Measurements from ENCODE around the gene TTYH1. TPM values are rescaled to one million over a fixed set of nuclear protein-coding genes. Genes with fewer than 3 reads are reported as not detected.
A peak's percentile ranks its signal among the peaks of the same experiment; 100 is the strongest.

TTYH1 gene
- total RNA-seq, 2 experiments from 2014 or later, result not detected

DNA sequence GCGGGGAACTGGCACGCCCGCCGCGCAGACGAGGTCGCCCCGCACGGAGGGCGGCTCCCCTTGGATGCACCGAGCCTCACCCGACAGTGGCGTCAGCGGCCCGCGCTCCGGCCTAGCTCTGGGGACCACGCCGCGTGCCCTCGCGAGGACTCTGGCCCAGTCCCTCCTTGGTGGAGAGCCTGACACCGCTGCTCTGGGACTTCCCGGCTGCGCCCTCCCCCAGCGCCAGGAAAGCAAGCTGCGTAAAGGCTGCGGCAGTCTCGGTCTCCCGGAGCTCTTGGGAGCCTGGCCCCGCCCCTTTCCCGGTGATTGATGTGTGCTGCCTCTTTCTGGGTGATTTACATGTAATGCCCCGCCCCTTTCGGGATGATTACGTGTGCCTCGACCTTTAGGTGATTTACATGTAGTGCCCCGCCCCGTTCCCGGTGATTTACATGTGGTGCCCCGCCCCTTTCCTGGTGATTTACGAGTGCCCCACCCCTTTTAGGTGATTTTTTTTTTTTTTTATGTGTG is 48.3 kb downstream of the TTYH1 start, which contains the start of gene LENG9:
Gene LENG9 (minus strand): TSS at position 248 of the 513 bp plus-strand sequence. CDS start 252 bp downstream, outside the sequence.
- Mint-ChIP-seq H3K9me3 (peaks cover 2% of the 10 kb centered on the region), H3K4me3 (peak within 1 kb of the TSS; percentile 86), H3K36me3 (ENCODE audit: low read depth) (peaks cover 40% of the 10 kb centered on the region), H3K27me3 (peaks cover 10% of the 10 kb centered on the region), H3K4me1 (ENCODE audit: low read depth) (peaks cover 36% of the 10 kb centered on the region), H3K27ac (peak within 1 kb of the TSS; percentile 84)
- ChIA-PET CTCF (interaction anchor here (1.0 kb wide), 1 partner anchor 13 kb away, joined by 3 read pairs; no protein-coding TSS in a partner anchor), POLR2A (interaction anchor here (0.6 to 3.5 kb wide), 6 partner anchors 10 to 1161 kb away, joined by 3 to 72 read pairs (median 4); partner anchors contain the start of genes CDC42EP5, CNOT3, LENG8 and ZNF784)
- peak within 1 kb of the TSS; percentile 69 for H3K27ac ChIP-seq (ENCODE audit: low read depth in 1 of 2, low read length in 2 of 2)
- TF ChIP-seq, protein P1, sequence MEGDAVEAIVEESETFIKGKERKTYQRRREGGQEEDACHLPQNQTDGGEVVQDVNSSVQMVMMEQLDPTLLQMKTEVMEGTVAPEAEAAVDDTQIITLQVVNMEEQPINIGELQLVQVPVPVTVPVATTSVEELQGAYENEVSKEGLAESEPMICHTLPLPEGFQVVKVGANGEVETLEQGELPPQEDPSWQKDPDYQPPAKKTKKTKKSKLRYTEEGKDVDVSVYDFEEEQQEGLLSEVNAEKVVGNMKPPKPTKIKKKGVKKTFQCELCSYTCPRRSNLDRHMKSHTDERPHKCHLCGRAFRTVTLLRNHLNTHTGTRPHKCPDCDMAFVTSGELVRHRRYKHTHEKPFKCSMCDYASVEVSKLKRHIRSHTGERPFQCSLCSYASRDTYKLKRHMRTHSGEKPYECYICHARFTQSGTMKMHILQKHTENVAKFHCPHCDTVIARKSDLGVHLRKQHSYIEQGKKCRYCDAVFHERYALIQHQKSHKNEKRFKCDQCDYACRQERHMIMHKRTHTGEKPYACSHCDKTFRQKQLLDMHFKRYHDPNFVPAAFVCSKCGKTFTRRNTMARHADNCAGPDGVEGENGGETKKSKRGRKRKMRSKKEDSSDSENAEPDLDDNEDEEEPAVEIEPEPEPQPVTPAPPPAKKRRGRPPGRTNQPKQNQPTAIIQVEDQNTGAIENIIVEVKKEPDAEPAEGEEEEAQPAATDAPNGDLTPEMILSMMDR (IDR thresholded peaks at IDR 0.05), result no peak
- peaks cover 49% of the 10 kb centered on the region for H3K4me1 ChIP-seq (ENCODE audit: insufficient read depth, low read length)
- ATAC-seq (ENCODE audit: poor library complexity) (peak; percentile 71), DNase-seq (peak; percentile 77 to 99 (median 88))
- H3K4me3 ChIP-seq (ENCODE audit: low read length), result peak within 1 kb of the TSS; percentile 82
- H3K36me3 ChIP-seq (ENCODE audit: insufficient read depth, low read length), result peaks cover 35% of the 10 kb centered on the region
- intact Hi-C loops (cut with DNase I, micrococcal nuclease), result loop anchor here (1.0 to 10.0 kb wide), 5 partner anchors 14 to 1014 kb away; partner anchors contain the start of genes LENG8 (in 2 of the 2), MYADM (in 2 of the 2), RPS9 (in 1 of the 2) and ZNF628 (in 1 of the 2)
- H3K27me3 ChIP-seq (ENCODE audit: control insufficient read depth in 1 of 2, insufficient read depth in 2 of 2, low read length in 2 of 2), result no peaks in the 10 kb centered on the region
- peaks cover 0 to 12% of the 10 kb centered on the region in 2 experiments for H3K9me3 ChIP-seq (ENCODE audit: control insufficient read depth in 1 of 2, insufficient read depth in 1 of 2, low read length in 2 of 2)

GRCh38 chr19:54464044-54464629 is 48.9 kb downstream of the TTYH1 start:
- Histone ChIP-seq H3K36me3 (ENCODE audit: insufficient read depth, low read length) (peaks cover 29% of the 10 kb centered on the region), H3K4me3 (ENCODE audit: low read length) (peak overlapping the region; percentile 82), H3K27me3 (ENCODE audit: control insufficient read depth in 1 of 2, insufficient read depth in 2 of 2, low read length in 2 of 2) (peaks cover 0 to 5% of the 10 kb centered on the region in 2 experiments), H3K4me1 (ENCODE audit: insufficient read depth, low read length) (peaks cover 44% of the 10 kb centered on the region), H3K27ac (ENCODE audit: low read depth in 1 of 2, low read length in 2 of 2) (peak overlapping the region; percentile 69), H3K9me3 (ENCODE audit: control insufficient read depth in 1 of 2, insufficient read depth in 1 of 2, low read length in 2 of 2) (peaks cover 0 to 12% of the 10 kb centered on the region in 2 experiments)
- ATAC-seq (ENCODE audit: poor library complexity) (peak; percentile 64), DNase-seq (peak in 13 of 14 experiments; percentile 55 to 95 (median 72))
- Mint-ChIP-seq H3K27me3 (peaks cover 15% of the 10 kb centered on the region), H3K27ac (peak overlapping the region; percentile 84), H3K9me3 (peaks cover 2% of the 10 kb centered on the region), H3K36me3 (ENCODE audit: low read depth) (peaks cover 34% of the 10 kb centered on the region), H3K4me1 (ENCODE audit: low read depth) (peaks cover 30% of the 10 kb centered on the region), H3K4me3 (peak overlapping the region; percentile 86)
- ChIA-PET CTCF (interaction anchor here (1.0 kb wide), 1 partner anchor 13 kb away, joined by 3 read pairs; no protein-coding TSS in a partner anchor), POLR2A (interaction anchor here (0.6 to 3.5 kb wide), 6 partner anchors 9 to 1160 kb away, joined by 3 to 72 read pairs (median 3); partner anchors contain the start of genes CDC42EP5, CNOT3, LENG8 and ZNF784)
- TF ChIP-seq, protein P1 (IDR thresholded peaks at IDR 0.05), result no peak
- intact Hi-C loops (cut with DNase I, micrococcal nuclease), result loop anchor here (5.0 to 10.0 kb wide), 4 partner anchors 259 to 1013 kb away; partner anchors contain the start of genes MYADM (in 2 of the 2), RPS9 (in 1 of the 2) and ZNF628 (in 1 of the 2)

DNA sequence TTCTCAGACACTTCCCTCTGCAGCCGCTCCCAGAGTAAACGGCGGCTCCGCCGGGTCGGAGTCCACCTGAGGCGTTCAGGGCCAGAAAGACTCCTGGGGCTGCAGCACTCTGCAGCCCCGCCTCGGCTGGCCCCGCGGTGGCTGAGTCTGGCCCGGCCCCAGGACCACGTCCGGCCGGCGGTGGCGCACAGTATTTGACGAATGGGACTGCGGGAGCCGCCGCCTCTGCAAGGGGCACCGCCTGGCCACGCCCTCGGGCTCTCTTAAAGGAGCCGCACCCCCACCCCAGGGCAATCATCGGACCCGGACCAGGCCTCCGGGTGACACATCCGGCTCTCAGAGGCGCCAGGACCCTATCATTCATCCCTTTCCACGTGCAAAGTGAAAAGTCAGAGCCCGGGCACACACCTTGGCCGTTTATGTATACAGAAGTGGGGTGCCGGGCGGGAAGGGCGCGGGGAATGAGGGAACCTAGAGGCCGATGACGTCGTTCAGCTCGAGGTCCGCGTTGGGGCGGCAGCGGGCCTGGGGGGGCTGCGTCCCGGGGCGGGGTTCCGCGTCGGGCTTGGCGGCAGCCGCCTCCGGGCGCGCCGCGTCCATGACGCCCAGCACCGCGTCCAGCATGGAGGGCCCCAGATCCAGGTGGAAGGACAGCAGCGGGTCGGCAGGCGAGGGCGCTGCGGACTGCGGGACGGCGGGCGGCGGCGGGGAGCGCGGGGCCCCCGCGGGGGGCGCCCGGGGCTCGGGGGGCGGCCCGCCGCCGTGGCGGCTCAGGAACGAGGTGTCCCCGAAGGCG is 49.6 kb downstream of the TTYH1 start:
- H3K4me3 Mint-ChIP-seq, result peak overlapping the region; percentile 86
- Histone ChIP-seq H3K27ac (ENCODE audit: low read depth in 1 of 2, low read length in 2 of 2) (peak overlapping the region in 1 of 2 donors; percentile 69), H3K9me3 (ENCODE audit: control insufficient read depth in 1 of 2, insufficient read depth in 1 of 2, low read length in 2 of 2) (peaks cover 0 to 12% of the 10 kb centered on the region in 2 experiments), H3K27me3 (ENCODE audit: control insufficient read depth in 1 of 2, insufficient read depth in 2 of 2, low read length in 2 of 2) (peaks cover 4 to 12% of the 10 kb centered on the region in 2 experiments), H3K4me1 (ENCODE audit: insufficient read depth, low read length) (peaks cover 38% of the 10 kb centered on the region), H3K36me3 (ENCODE audit: insufficient read depth, low read length) (peaks cover 23% of the 10 kb centered on the region), H3K4me3 (ENCODE audit: low read length) (peak overlapping the region; percentile 82)
- CTCF ChIA-PET, result no interaction called here
- TF ChIP-seq, protein P1 (IDR thresholded peaks at IDR 0.05), result no peak
- intact Hi-C loops (cut with DNase I, micrococcal nuclease), result loop anchor here (5.0 to 10.0 kb wide), 4 partner anchors 260 to 1012 kb away; partner anchors contain the start of genes MYADM (in 2 of the 2), RPS9 (in 1 of the 2) and ZNF628 (in 1 of the 2)
- ATAC-seq (ENCODE audit: poor library complexity), result no peak
- peak overlapping the region; percentile 84 for H3K27ac Mint-ChIP-seq
- H3K4me1 Mint-ChIP-seq (ENCODE audit: low read depth), result peaks cover 25% of the 10 kb centered on the region
- DNase-seq, result peak in 13 of 14 experiments; percentile 33 to 83 (median 57)
- H3K27me3 Mint-ChIP-seq, result peaks cover 22% of the 10 kb centered on the region
- H3K9me3 Mint-ChIP-seq, result peaks cover 2% of the 10 kb centered on the region
- POLR2A ChIA-PET, result interaction anchor here (1.0 to 2.1 kb wide), 2 partner anchors 16 to 26 kb away, joined by 3 to 10 read pairs; partner anchors contain the start of gene LENG8
- peaks cover 27% of the 10 kb centered on the region for H3K36me3 Mint-ChIP-seq (ENCODE audit: low read depth)
